ENCODE measurements around the gene ACADVL.
A peak's percentile ranks its signal among the peaks of the same experiment; 100 is the strongest.

DNA sequence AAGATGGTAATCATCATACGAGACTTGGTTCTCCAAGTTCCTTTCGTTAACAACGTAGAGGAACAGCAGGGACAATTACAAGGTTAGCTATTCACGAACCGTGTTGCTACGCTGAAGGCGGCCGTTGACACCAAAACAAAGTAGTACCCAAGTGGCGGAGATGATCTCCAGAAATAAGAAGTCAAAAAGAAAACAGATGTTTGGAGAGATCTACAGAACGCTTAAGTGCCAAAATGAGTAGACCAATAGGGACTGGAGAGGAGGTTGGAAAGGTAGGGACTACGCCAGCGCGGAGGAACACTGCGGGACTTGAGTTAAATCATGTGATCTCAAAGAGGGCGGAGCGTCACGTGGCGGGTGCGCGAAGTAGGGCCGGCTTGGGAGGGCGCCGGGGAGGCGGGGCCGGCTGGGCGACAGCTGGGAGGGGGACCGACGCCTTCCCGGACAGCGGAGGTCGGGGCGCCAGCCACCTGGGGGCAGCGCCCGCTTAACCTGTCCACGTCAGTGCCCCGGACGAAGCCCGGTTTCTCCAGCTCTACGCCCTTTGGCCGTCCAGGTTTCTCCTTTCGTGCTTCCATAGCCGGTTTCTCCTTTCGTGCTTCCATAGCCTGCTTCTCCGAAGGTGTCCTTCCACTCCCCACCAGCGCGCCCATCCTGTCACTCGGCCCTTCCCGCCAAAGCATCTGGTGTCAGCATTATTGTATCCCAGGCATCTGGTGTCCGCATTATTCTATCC, 23.1 kb downstream of the ACADVL start:
- TF ChIP-seq, protein P1, sequence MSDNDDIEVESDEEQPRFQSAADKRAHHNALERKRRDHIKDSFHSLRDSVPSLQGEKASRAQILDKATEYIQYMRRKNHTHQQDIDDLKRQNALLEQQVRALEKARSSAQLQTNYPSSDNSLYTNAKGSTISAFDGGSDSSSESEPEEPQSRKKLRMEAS (IDR thresholded peaks at IDR 0.05; ENCODE audit: low read depth) = peak; percentile 89
- TF ChIP-seq EP300 (IDR thresholded peaks at IDR 0.05; ENCODE audit: borderline replicate concordance in 1 of 2, low read depth in 1 of 2, low read length in 1 of 2) (peak in 1 of 2 experiments; percentile 24; a peak in 1 of 4 replicates), GABPA (IDR thresholded peaks at IDR 0.05; ENCODE audit: low read depth) (peak; percentile 40; the same call in 1 of the 2 replicates)
